GM21529 (cell line): ENCODE results near the gene ANK3.

Experiments used
- ATAC-seq: cut with Tn5 transposase; IDR thresholded peaks from one replicate; pipeline ENCODE4 v1.9.1; 2021; ENCODE audit not compliant: unreplicated experiment

Gene ANK3

GRCh38 chr10:60348982-60349381 lies 40.7 kb downstream of the ANK3 start:
- no peak for ATAC-seq

GRCh38 chr10:60347270-60347669 lies 42.4 kb downstream of the ANK3 start:
- no peak for ATAC-seq

- ATAC-seq: no peak
These were observed 43.0 kb downstream of the ANK3 start for GRCh38 chr10:60346661-60347060.

GRCh38 chr10:60343254-60343653 lies 46.4 kb downstream of the ANK3 start:
- ATAC-seq: no peak

GRCh38 chr10:60341969-60342368 lies 47.7 kb downstream of the ANK3 start:
- no peak for ATAC-seq

- no peak for ATAC-seq
These were observed 48.7 kb downstream of the ANK3 start for GRCh38 chr10:60340973-60341372.

- ATAC-seq: no peak
These were observed 49.9 kb downstream of the ANK3 start for GRCh38 chr10:60339757-60340156.

GRCh38 chr10:60338786-60339185 lies 50.9 kb downstream of the ANK3 start:
- no peak for ATAC-seq

- no peak for ATAC-seq
These were observed 51.6 kb downstream of the ANK3 start for GRCh38 chr10:60338002-60338564.

- no peak for ATAC-seq
These were observed 52.6 kb downstream of the ANK3 start for GRCh38 chr10:60336901-60337630.

- ATAC-seq: no peak
These were observed 54.0 kb downstream of the ANK3 start for GRCh38 chr10:60335708-60336107.

- ATAC-seq: no peak
These were observed 54.7 kb downstream of the ANK3 start for GRCh38 chr10:60334991-60335390.

GRCh38 chr10:60332371-60332770 lies 57.3 kb downstream of the ANK3 start:
- ATAC-seq: no peak

GRCh38 chr10:60331886-60332285 lies 57.8 kb downstream of the ANK3 start:
- ATAC-seq: no peak

GRCh38 chr10:60323162-60323561 lies 66.5 kb downstream of the ANK3 start:
- ATAC-seq: no peak

GRCh38 chr10:60320666-60321065 lies 69.0 kb downstream of the ANK3 start:
- ATAC-seq: no peak

GRCh38 chr10:60316029-60316428 lies 73.6 kb downstream of the ANK3 start:
- no peak for ATAC-seq

GRCh38 chr10:60315311-60315710 lies 74.4 kb downstream of the ANK3 start:
- ATAC-seq: no peak

- no peak for ATAC-seq
These were observed 75.4 kb downstream of the ANK3 start for GRCh38 chr10:60314069-60314940.

GRCh38 chr10:60313589-60313952 lies 76.1 kb downstream of the ANK3 start:
- no peak for ATAC-seq

GRCh38 chr10:60312818-60313588 lies 76.7 kb downstream of the ANK3 start:
- ATAC-seq: no peak
